ENCODE measurements around the gene HIGD1B. TPM values are rescaled to one million over a fixed set of nuclear protein-coding genes. Genes with fewer than 3 reads are reported as not detected.

Gene HIGD1B
- total RNA-seq, 1 donor from 2014 or later = not detected

GRCh38 chr17:44827863-44828262 is 19.8 kb upstream of the HIGD1B start:
- H3K36me3 Mint-ChIP-seq (ENCODE audit: low read depth) = no peaks in the 10 kb centered on the region
- H3K27ac Mint-ChIP-seq = no peak overlapping the region
- intact Hi-C loops (cut with micrococcal nuclease) = no loop called here
- H3K27me3 Mint-ChIP-seq = peaks cover 56% of the 10 kb centered on the region
- no peaks in the 10 kb centered on the region for H3K9me3 Mint-ChIP-seq
- peaks cover 10% of the 10 kb centered on the region for H3K4me1 Mint-ChIP-seq
- no peak for DNase-seq
- H3K4me3 Mint-ChIP-seq = no peak overlapping the region

GRCh38 chr17:44828919-44829522 is 18.7 kb upstream of the HIGD1B start:
- no peak for DNase-seq
- no peaks in the 10 kb centered on the region for H3K36me3 Mint-ChIP-seq (ENCODE audit: low read depth)
- peaks cover 63% of the 10 kb centered on the region for H3K27me3 Mint-ChIP-seq
- peak overlapping the region; percentile 79 for H3K4me3 Mint-ChIP-seq
- intact Hi-C loops (cut with micrococcal nuclease) = loop anchor here (1.0 kb wide), 1 partner anchor 54 kb away; no protein-coding TSS in a partner anchor
- peak overlapping the region; percentile 18 for H3K27ac Mint-ChIP-seq
- H3K9me3 Mint-ChIP-seq = no peaks in the 10 kb centered on the region
- H3K4me1 Mint-ChIP-seq = peaks cover 10% of the 10 kb centered on the region

GRCh38 chr17:44829523-44830358 is 17.9 kb upstream of the HIGD1B start, which contains the start of gene GJC1:
TSS of gene GJC1 (minus strand) at chr17:44830287. CDS start at chr17:44805817, 24,470 bp downstream.
- intact Hi-C loops (cut with micrococcal nuclease) = loop anchor here (1.0 kb wide), 1 partner anchor 54 kb away; no protein-coding TSS in a partner anchor
- Mint-ChIP-seq H3K36me3 (ENCODE audit: low read depth) (no peaks in the 10 kb centered on the region), H3K9me3 (no peaks in the 10 kb centered on the region)

GRCh38 chr17:44830359-44831288 is 17.1 kb upstream of the HIGD1B start:
- DNase-seq = peak; percentile 70
- intact Hi-C loops (cut with micrococcal nuclease) = no loop called here
- peaks cover 10% of the 10 kb centered on the region for H3K4me1 Mint-ChIP-seq
- H3K27me3 Mint-ChIP-seq = peaks cover 60% of the 10 kb centered on the region
- peak overlapping the region; percentile 74 for H3K4me3 Mint-ChIP-seq
- no peaks in the 10 kb centered on the region for H3K9me3 Mint-ChIP-seq
- H3K36me3 Mint-ChIP-seq (ENCODE audit: low read depth) = no peaks in the 10 kb centered on the region
- peak overlapping the region; percentile 65 for H3K27ac Mint-ChIP-seq

More at GRCh38 chr17:44829523-44830358, 17.9 kb upstream of the HIGD1B start, which contains the start of gene GJC1:
- Mint-ChIP-seq H3K4me1 (peaks cover 10% of the 10 kb centered on the region), H3K27me3 (peaks cover 62% of the 10 kb centered on the region), H3K27ac (peak within 1 kb of the TSS; percentile 65), H3K4me3 (peak within 1 kb of the TSS; percentile 79)
- peak; percentile 74 for DNase-seq

GRCh38 chr17:44831371-44831770 is 16.3 kb upstream of the HIGD1B start:
- intact Hi-C loops (cut with micrococcal nuclease) = no loop called here
- Mint-ChIP-seq H3K4me3 (no peak overlapping the region), H3K27ac (no peak overlapping the region), H3K36me3 (ENCODE audit: low read depth) (no peaks in the 10 kb centered on the region), H3K4me1 (peaks cover 10% of the 10 kb centered on the region), H3K27me3 (peaks cover 58% of the 10 kb centered on the region), H3K9me3 (no peaks in the 10 kb centered on the region)
- DNase-seq = no peak

- no peak for DNase-seq
- Mint-ChIP-seq H3K9me3 (no peaks in the 10 kb centered on the region), H3K27me3 (peaks cover 47% of the 10 kb centered on the region), H3K36me3 (ENCODE audit: low read depth) (no peaks in the 10 kb centered on the region), H3K27ac (no peak overlapping the region), H3K4me3 (no peak overlapping the region), H3K4me1 (peaks cover 10% of the 10 kb centered on the region)
- intact Hi-C loops (cut with micrococcal nuclease) = no loop called here
These were observed 14.9 kb upstream of the HIGD1B start for GRCh38 chr17:44832805-44833204.

GRCh38 chr17:44837196-44837595 is 10.5 kb upstream of the HIGD1B start:
- Mint-ChIP-seq H3K4me3 (no peak overlapping the region), H3K9me3 (no peaks in the 10 kb centered on the region), H3K27me3 (peaks cover 16% of the 10 kb centered on the region), H3K4me1 (peaks cover 8% of the 10 kb centered on the region), H3K36me3 (ENCODE audit: low read depth) (no peaks in the 10 kb centered on the region), H3K27ac (no peak overlapping the region)
- DNase-seq = no peak
- intact Hi-C loops (cut with micrococcal nuclease) = no loop called here

- no peaks in the 10 kb centered on the region for H3K9me3 Mint-ChIP-seq
- H3K4me1 Mint-ChIP-seq = peaks cover 9% of the 10 kb centered on the region
- DNase-seq = no peak
- intact Hi-C loops (cut with micrococcal nuclease) = no loop called here
- H3K27me3 Mint-ChIP-seq = no peaks in the 10 kb centered on the region
- H3K27ac Mint-ChIP-seq = no peak overlapping the region
- H3K36me3 Mint-ChIP-seq (ENCODE audit: low read depth) = no peaks in the 10 kb centered on the region
- H3K4me3 Mint-ChIP-seq = no peak overlapping the region
These were observed 7.4 kb upstream of the HIGD1B start for GRCh38 chr17:44840274-44840673.

- Mint-ChIP-seq H3K27me3 (no peaks in the 10 kb centered on the region), H3K9me3 (no peaks in the 10 kb centered on the region), H3K4me3 (no peak overlapping the region), H3K4me1 (peaks cover 9% of the 10 kb centered on the region), H3K36me3 (ENCODE audit: low read depth) (no peaks in the 10 kb centered on the region), H3K27ac (peak overlapping the region; percentile 62)
- no peak for DNase-seq
- intact Hi-C loops (cut with micrococcal nuclease) = no loop called here
These were observed 6.7 kb upstream of the HIGD1B start for GRCh38 chr17:44840936-44841335.

- DNase-seq = no peak
- Mint-ChIP-seq H3K9me3 (no peaks in the 10 kb centered on the region), H3K4me1 (peaks cover 9% of the 10 kb centered on the region), H3K27ac (peak overlapping the region; percentile 51), H3K36me3 (ENCODE audit: low read depth) (peaks cover 1% of the 10 kb centered on the region), H3K4me3 (no peak overlapping the region), H3K27me3 (no peaks in the 10 kb centered on the region)
- intact Hi-C loops (cut with micrococcal nuclease) = no loop called here
These were observed 4.9 kb upstream of the HIGD1B start for GRCh38 chr17:44842748-44843147.

- no peak for DNase-seq
- intact Hi-C loops (cut with micrococcal nuclease) = no loop called here
- Mint-ChIP-seq H3K36me3 (ENCODE audit: low read depth) (peaks cover 11% of the 10 kb centered on the region), H3K4me1 (peaks cover 9% of the 10 kb centered on the region), H3K27ac (no peak overlapping the region), H3K4me3 (no peak overlapping the region), H3K27me3 (no peaks in the 10 kb centered on the region), H3K9me3 (no peaks in the 10 kb centered on the region)
These were observed 3.3 kb upstream of the HIGD1B start for GRCh38 chr17:44844390-44844830.

- Mint-ChIP-seq H3K4me1 (peaks cover 2% of the 10 kb centered on the region), H3K27me3 (no peaks in the 10 kb centered on the region), H3K36me3 (ENCODE audit: low read depth) (peaks cover 24% of the 10 kb centered on the region), H3K9me3 (no peaks in the 10 kb centered on the region), H3K27ac (no peak overlapping the region), H3K4me3 (no peak overlapping the region)
- intact Hi-C loops (cut with micrococcal nuclease) = no loop called here
- no peak for DNase-seq
These were observed 1.5 kb upstream of the HIGD1B start for GRCh38 chr17:44846206-44846605.

GRCh38 chr17:44848257-44848795 is 643 bp downstream of the HIGD1B start:
- peaks cover 35% of the 10 kb centered on the region for H3K36me3 Mint-ChIP-seq (ENCODE audit: low read depth)
- intact Hi-C loops (cut with micrococcal nuclease) = no loop called here
- no peaks in the 10 kb centered on the region for H3K27me3 Mint-ChIP-seq
- H3K4me1 Mint-ChIP-seq = no peaks in the 10 kb centered on the region
- no peak overlapping the region for H3K27ac Mint-ChIP-seq
- no peak for DNase-seq
- no peak overlapping the region for H3K4me3 Mint-ChIP-seq
- H3K9me3 Mint-ChIP-seq = no peaks in the 10 kb centered on the region

Data from activated CD4-positive, alpha-beta T cell treated with anti-CD3 and anti-CD28 coated beads, Interleukin-2, amount 10 ng/mL, durations not matched to agents 24 days and 14 days (primary cell).